ENCODE results near the gene TNIK.

Gene TNIK

GRCh38 chr3:171354049-171354705 is 106.0 kb downstream of the TNIK start:
- TF ChIP-seq CTCF (conservative IDR thresholded peaks at IDR 0.05; ENCODE audit: low read length) (no peak), EZH2phosphoT487 (IDR thresholded peaks at IDR 0.05; ENCODE audit: borderline replicate concordance) (no peak)
- Histone ChIP-seq H3K9me3 (ENCODE audit: insufficient read depth, low read depth, low read length) (no peaks in the 10 kb centered on the region), H3K79me2 (ENCODE audit: insufficient read depth, low read length) (peaks cover 84% of the 10 kb centered on the region), H3K27me3 (ENCODE audit: insufficient read depth, low read length, poor library complexity, severe bottlenecking) (no peaks in the 10 kb centered on the region), H3K4me3 (ENCODE audit: low read length, poor library complexity, severe bottlenecking) (no peak overlapping the region), H3K9me2 (replicated peaks; ENCODE audit: low read depth, low read length) (no peaks in the 10 kb centered on the region), H3K36me3 (ENCODE audit: insufficient read depth, low read length) (no peaks in the 10 kb centered on the region), H3K9ac (ENCODE audit: low read depth, low read length, poor library complexity, severe bottlenecking) (no peak overlapping the region), H3K4me1 (ENCODE audit: insufficient read depth, low read length, poor library complexity, severe bottlenecking) (peaks cover 23% of the 10 kb centered on the region), H2AFZ (ENCODE audit: low read length) (no peak overlapping the region), H3F3A (ENCODE audit: low read depth) (no peaks in the 10 kb centered on the region), H3K4me2 (ENCODE audit: low read depth, low read length, poor library complexity, severe bottlenecking) (no peak overlapping the region), H4K20me1 (ENCODE audit: insufficient read depth, low read length, poor library complexity, severe bottlenecking) (peaks cover 4% of the 10 kb centered on the region)

GRCh38 chr3:171353423-171353822 is 106.8 kb downstream of the TNIK start:
- Histone ChIP-seq H3K79me2 (ENCODE audit: insufficient read depth, low read length) (peaks cover 79% of the 10 kb centered on the region), H3K4me2 (ENCODE audit: low read depth, low read length, poor library complexity, severe bottlenecking) (no peak overlapping the region)

GRCh38 chr3:171352387-171352935 is 107.7 kb downstream of the TNIK start:
- Histone ChIP-seq H3F3A (ENCODE audit: low read depth) (no peaks in the 10 kb centered on the region), H3K9me3 (ENCODE audit: insufficient read depth, low read depth, low read length) (no peaks in the 10 kb centered on the region), H4K20me1 (ENCODE audit: insufficient read depth, low read length, poor library complexity, severe bottlenecking) (peaks cover 10% of the 10 kb centered on the region), H3K36me3 (ENCODE audit: insufficient read depth, low read length) (no peaks in the 10 kb centered on the region), H3K4me3 (ENCODE audit: low read length, poor library complexity, severe bottlenecking) (no peak overlapping the region), H2AFZ (ENCODE audit: low read length) (no peak overlapping the region), H3K27me3 (ENCODE audit: insufficient read depth, low read length, poor library complexity, severe bottlenecking) (no peaks in the 10 kb centered on the region), H3K4me2 (ENCODE audit: low read depth, low read length, poor library complexity, severe bottlenecking) (no peak overlapping the region), H3K9me2 (replicated peaks; ENCODE audit: low read depth, low read length) (no peaks in the 10 kb centered on the region), H3K9ac (ENCODE audit: low read depth, low read length, poor library complexity, severe bottlenecking) (no peak overlapping the region), H3K79me2 (ENCODE audit: insufficient read depth, low read length) (peaks cover 76% of the 10 kb centered on the region), H3K4me1 (ENCODE audit: insufficient read depth, low read length, poor library complexity, severe bottlenecking) (peaks cover 21% of the 10 kb centered on the region)
- no peak for TF ChIP-seq CTCF (conservative IDR thresholded peaks at IDR 0.05; ENCODE audit: low read length)
- TF ChIP-seq EZH2phosphoT487 (IDR thresholded peaks at IDR 0.05; ENCODE audit: borderline replicate concordance), result no peak

More at GRCh38 chr3:171353423-171353822, 106.8 kb downstream of the TNIK start:
- H3K27me3 ChIP-seq (ENCODE audit: insufficient read depth, low read length, poor library complexity, severe bottlenecking), result no peaks in the 10 kb centered on the region
- H3K9me3 ChIP-seq (ENCODE audit: insufficient read depth, low read depth, low read length), result no peaks in the 10 kb centered on the region
- no peak overlapping the region for H2AFZ ChIP-seq (ENCODE audit: low read length)
- H3K4me1 ChIP-seq (ENCODE audit: insufficient read depth, low read length, poor library complexity, severe bottlenecking), result peaks cover 18% of the 10 kb centered on the region
- no peak overlapping the region for H3K4me3 ChIP-seq (ENCODE audit: low read length, poor library complexity, severe bottlenecking)
- TF ChIP-seq CTCF (conservative IDR thresholded peaks at IDR 0.05; ENCODE audit: low read length), result no peak
- no peak for TF ChIP-seq EZH2phosphoT487 (IDR thresholded peaks at IDR 0.05; ENCODE audit: borderline replicate concordance)
- H3K9me2 ChIP-seq (replicated peaks; ENCODE audit: low read depth, low read length), result no peaks in the 10 kb centered on the region
- no peak overlapping the region for H3K9ac ChIP-seq (ENCODE audit: low read depth, low read length, poor library complexity, severe bottlenecking)
- no peaks in the 10 kb centered on the region for H3K36me3 ChIP-seq (ENCODE audit: insufficient read depth, low read length)
- peaks cover 5% of the 10 kb centered on the region for H4K20me1 ChIP-seq (ENCODE audit: insufficient read depth, low read length, poor library complexity, severe bottlenecking)
- no peaks in the 10 kb centered on the region for H3F3A ChIP-seq (ENCODE audit: low read depth)

Measured in Loucy (cell line).